Immature natural killer cell (primary cell): Measurements from ENCODE around the gene GGTA1. TPM values are rescaled to one million over a fixed set of nuclear protein-coding genes. Genes with fewer than 3 reads are reported as not detected.
"Not testable (repeated sequence)": the region's sequence is repeated elsewhere in the genome, so short reads cannot be mapped to it uniquely, and the experiment has no call there.

Experiments used
- DNase-seq, 3 donors: peaks; one replicate each; pipeline ENCODE4 v3.0.0; 2022; ENCODE audit warnings: mixed read lengths in 1 of 3
- H3K27ac Mint-ChIP-seq, 6 donors: one replicate each; pipeline ENCODE4 v1.8.0; 2020; ENCODE audit warnings: mixed read lengths in 6 of 6, mild to moderate bottlenecking in 5 of 6, inconsistent platforms in 4 of 6, moderate library complexity in 3 of 6
- H3K27me3 Mint-ChIP-seq, 3 donors: one replicate each; pipeline ENCODE4 v1.8.0; 2020 to 2021; ENCODE audit warnings: low read depth in 3 of 3, mild to moderate bottlenecking in 3 of 3, mixed read lengths in 3 of 3, moderate library complexity in 3 of 3, inconsistent platforms in 1 of 3
- H3K36me3 Mint-ChIP-seq, 3 donors: one replicate each; pipeline ENCODE4 v1.8.0; 2020; ENCODE audit warnings: mixed read lengths in 3 of 3, inconsistent platforms in 2 of 3, mild to moderate bottlenecking in 2 of 3
- H3K4me1 Mint-ChIP-seq, 2 donors: one replicate each; pipeline ENCODE4 v1.8.0; 2020; ENCODE audit warnings: inconsistent platforms in 2 of 2, mild to moderate bottlenecking in 2 of 2, mixed read lengths in 2 of 2, moderate library complexity in 1 of 2
- H3K4me3 Mint-ChIP-seq, 5 donors: one replicate each; pipeline ENCODE4 v1.8.0; 2020; ENCODE audit warnings: mild to moderate bottlenecking in 5 of 5, mixed read lengths in 5 of 5, inconsistent platforms in 3 of 5, moderate library complexity in 3 of 5
- H3K9me3 Mint-ChIP-seq, 6 donors: one replicate each; pipeline ENCODE4 v1.8.0; 2020; ENCODE audit warnings: mild to moderate bottlenecking in 6 of 6, mixed read lengths in 6 of 6, inconsistent platforms in 4 of 6, moderate library complexity in 3 of 6
- polyA plus RNA-seq, 3 donors: library from polyadenylated mRNA; unstranded; fragments of 300-500 nt; fragmentation: Illumina TruSeq; gene quantifications; one replicate each; pipeline ENCODE4 v1.2.3, GENCODE V29; 2021

Gene GGTA1
- polyA plus RNA-seq, 3 donors from 2014 or later = 0.26 to 1.3 TPM; not detected in 1

- peaks cover 0 to 13% (median 6%) of the 10 kb centered on the region in 3 donors for H3K27me3 Mint-ChIP-seq
- H3K9me3 Mint-ChIP-seq = no peaks in the 10 kb centered on the region
- H3K36me3 Mint-ChIP-seq = no peaks in the 10 kb centered on the region
- no peak overlapping the region for H3K4me3 Mint-ChIP-seq
- DNase-seq = no peak
- no peak overlapping the region for H3K27ac Mint-ChIP-seq
- no peaks in the 10 kb centered on the region for H3K4me1 Mint-ChIP-seq
Observed at GRCh38 chr9:121463026-121463807, 36.4 kb downstream of the GGTA1 start.

DNA sequence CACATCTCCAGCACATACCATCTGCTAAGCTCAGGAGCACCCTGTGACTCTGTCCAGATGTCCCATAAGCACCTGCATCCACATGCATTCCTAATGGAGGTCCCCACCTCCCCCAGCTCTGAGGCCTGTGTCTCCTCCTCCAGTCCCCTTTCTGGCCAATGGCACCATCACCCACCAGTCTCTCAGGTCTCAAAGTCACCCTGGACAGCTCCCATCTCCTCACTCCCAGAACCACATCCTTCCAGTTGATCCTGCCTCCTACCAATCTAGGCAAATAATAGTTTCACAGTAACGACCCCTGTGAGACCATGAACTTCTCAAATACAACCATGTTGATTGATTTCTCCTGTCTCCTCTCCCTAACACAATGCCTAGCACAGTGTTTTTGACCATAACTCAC is 40.1 kb downstream of the GGTA1 start:
- no peak overlapping the region for H3K27ac Mint-ChIP-seq
- H3K36me3 Mint-ChIP-seq = no peaks in the 10 kb centered on the region
- no peak overlapping the region for H3K4me3 Mint-ChIP-seq
- no peak for DNase-seq
- no peaks in the 10 kb centered on the region for H3K9me3 Mint-ChIP-seq
- peaks cover 2 to 14% of the 10 kb centered on the region in 2 donors for H3K4me1 Mint-ChIP-seq
- H3K27me3 Mint-ChIP-seq = peaks cover 1 to 9% (median 4%) of the 10 kb centered on the region in 3 donors

DNA sequence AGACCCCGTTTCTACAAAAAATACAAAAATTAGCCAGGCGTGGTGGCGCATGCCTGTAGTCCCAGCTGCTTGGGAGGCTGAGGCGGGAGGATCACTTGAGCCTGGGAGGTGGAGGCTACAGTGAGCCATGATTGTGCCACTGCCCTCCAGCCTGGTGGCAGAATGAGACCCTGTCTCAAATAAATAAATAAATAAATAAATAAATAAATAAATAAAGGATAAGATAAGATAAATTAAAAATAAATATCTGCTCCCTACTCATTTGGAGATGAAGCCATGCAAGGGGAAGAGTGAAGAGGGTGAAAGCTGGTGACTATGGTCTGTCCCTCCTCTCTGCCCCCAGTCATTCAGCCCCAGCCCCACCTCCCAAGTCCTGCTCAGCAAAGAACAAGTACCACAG is 41.2 kb downstream of the GGTA1 start:
- not testable (repeated sequence) for H3K27ac Mint-ChIP-seq, DNase-seq, H3K36me3 Mint-ChIP-seq, H3K9me3 Mint-ChIP-seq, H3K4me3 Mint-ChIP-seq
- Mint-ChIP-seq H3K4me1 (peaks cover 2 to 14% of the 10 kb centered on the region in 2 donors), H3K27me3 (peaks cover 1 to 14% (median 2%) of the 10 kb centered on the region in 3 donors)

DNA sequence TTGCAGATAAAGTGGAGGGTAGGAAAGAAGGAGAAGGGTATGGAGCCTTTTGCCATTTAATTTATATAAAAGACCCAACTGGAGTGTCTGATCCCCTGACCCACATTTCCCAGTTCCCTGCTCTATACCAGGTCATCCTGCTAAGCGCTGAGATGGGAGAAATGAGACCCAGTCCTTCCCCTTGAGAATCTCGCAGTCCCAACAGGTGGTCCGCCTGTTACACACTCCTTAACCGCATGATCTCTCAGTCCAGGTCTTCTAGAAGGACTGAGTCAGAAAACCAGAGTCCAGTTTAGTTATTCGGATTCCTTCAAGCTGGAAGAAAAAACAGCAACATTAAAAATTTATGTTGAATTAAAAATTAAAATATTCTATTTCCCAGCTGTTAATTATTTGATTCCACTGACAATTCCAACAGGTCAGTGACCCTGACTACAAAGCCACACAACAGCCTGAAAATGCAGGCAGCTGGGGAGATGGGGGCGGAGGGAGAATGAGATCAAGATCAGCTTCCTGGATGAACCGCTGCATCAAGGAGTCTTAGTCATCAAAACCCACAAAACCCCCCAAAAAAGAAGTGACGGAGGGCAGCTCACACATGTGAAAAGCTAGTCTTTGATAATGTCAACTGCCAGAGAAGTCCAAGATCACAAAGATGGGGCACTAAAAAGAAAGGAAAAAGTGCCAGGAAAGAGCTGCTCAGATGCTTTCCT is 44.0 kb downstream of the GGTA1 start:
- Mint-ChIP-seq H3K4me1 (peaks cover 2 to 25% of the 10 kb centered on the region in 2 donors), H3K36me3 (no peaks in the 10 kb centered on the region), H3K27ac (no peak overlapping the region), H3K4me3 (peak overlapping the region in 1 of 5 donors; percentile 20), H3K9me3 (no peaks in the 10 kb centered on the region), H3K27me3 (peaks cover 1 to 15% (median 2%) of the 10 kb centered on the region in 3 donors)
- peak; percentile 6 to 12 (median 11) for DNase-seq

GRCh38 chr9:121454972-121455371 is 44.7 kb downstream of the GGTA1 start:
- H3K9me3 Mint-ChIP-seq = no peaks in the 10 kb centered on the region
- H3K27me3 Mint-ChIP-seq = peaks cover 1 to 11% (median 2%) of the 10 kb centered on the region in 3 donors
- peak overlapping the region in 1 of 5 donors; percentile 10 for H3K4me3 Mint-ChIP-seq
- H3K36me3 Mint-ChIP-seq = no peaks in the 10 kb centered on the region
- DNase-seq = no peak
- H3K4me1 Mint-ChIP-seq = peaks cover 2 to 25% of the 10 kb centered on the region in 2 donors
- peak overlapping the region in 1 of 6 donors; percentile 35 for H3K27ac Mint-ChIP-seq

DNA sequence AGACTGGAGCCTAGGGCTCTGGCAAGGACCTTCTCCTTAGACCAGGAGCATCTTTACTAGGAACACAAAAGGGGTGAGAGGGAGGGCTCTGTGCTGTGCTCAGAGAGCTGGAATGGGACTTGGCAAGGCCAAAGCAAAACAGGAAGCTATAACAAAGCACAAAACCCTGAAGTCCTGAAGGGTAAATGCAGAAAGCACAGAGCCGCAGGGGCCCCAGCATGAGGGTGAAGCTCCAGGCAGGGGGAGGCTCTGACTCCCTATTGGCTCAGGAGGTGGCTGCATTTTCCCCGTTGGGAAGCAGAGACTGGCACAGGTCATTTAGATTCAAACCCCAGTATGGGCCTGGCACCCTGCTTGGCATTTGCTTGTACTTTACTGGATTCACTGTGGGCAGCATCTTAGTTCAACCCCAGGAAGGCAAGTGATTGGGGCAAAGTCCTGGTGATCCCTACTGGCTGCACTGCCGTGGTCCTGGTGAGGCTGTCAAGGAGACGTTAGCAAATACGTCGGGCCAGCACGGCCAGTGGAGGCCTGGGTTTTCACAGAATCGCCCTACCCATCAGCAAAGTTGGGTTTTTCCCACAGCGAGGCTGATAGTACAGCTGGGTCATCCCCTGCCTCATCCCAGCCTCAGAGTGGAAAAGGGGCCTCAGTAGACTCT is 46.3 kb downstream of the GGTA1 start:
- H3K27ac Mint-ChIP-seq = no peak overlapping the region
- H3K27me3 Mint-ChIP-seq = peaks cover 1 to 9% (median 2%) of the 10 kb centered on the region in 3 donors
- no peaks in the 10 kb centered on the region for H3K36me3 Mint-ChIP-seq
- H3K4me3 Mint-ChIP-seq = no peak overlapping the region
- peaks cover 2 to 25% of the 10 kb centered on the region in 2 donors for H3K4me1 Mint-ChIP-seq
- DNase-seq = no peak
- H3K9me3 Mint-ChIP-seq = no peaks in the 10 kb centered on the region

DNA sequence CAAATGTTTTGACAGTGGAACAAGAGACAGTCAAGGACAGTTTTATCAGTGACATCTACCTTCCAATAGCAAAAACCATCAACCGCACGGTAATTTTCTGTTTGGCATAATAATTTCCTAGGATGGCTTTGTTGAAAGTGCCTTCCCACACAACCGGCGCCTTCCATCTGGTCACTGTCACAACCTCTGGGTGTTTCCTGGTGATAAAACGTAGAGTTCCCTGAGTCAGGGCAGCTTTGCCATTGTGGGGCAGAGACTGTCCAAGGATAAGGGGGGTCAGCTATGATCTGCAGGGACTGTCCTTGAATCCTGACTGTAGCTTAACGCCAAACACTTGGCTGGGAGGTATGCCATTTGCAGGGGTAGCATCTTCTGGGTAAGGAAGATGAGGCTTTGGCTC is 47.6 kb downstream of the GGTA1 start:
- no peaks in the 10 kb centered on the region for H3K9me3 Mint-ChIP-seq
- H3K27ac Mint-ChIP-seq = no peak overlapping the region
- H3K4me1 Mint-ChIP-seq = peaks cover 8 to 33% of the 10 kb centered on the region in 2 donors
- DNase-seq = no peak
- no peaks in the 10 kb centered on the region for H3K36me3 Mint-ChIP-seq
- peaks cover 1 to 9% (median 2%) of the 10 kb centered on the region in 3 donors for H3K27me3 Mint-ChIP-seq
- H3K4me3 Mint-ChIP-seq = no peak overlapping the region

DNA sequence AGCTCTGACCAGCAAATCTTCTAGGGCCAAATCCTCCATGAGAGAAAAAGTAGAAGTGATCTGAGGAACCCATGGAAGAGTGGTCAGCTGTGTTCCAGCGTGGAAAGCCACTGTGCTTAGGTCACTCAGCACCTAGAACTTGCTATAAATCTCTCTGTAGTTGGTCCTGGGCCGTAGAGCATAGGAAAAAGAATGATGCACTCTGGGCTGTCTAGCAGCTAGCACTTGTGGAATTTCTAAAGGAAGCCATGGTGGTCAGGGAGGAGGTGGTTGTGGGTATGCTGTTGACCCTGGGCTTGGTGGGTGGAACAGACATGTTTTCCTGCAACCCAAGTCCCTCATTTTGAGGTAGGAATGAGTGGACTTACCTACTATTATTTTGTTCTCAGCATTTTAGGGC is 48.1 kb downstream of the GGTA1 start:
- Mint-ChIP-seq H3K9me3 (no peaks in the 10 kb centered on the region), H3K27ac (no peak overlapping the region), H3K36me3 (no peaks in the 10 kb centered on the region), H3K4me1 (peaks cover 8 to 33% of the 10 kb centered on the region in 2 donors), H3K4me3 (no peak overlapping the region), H3K27me3 (peaks cover 1 to 9% (median 2%) of the 10 kb centered on the region in 3 donors)
- no peak for DNase-seq

DNA sequence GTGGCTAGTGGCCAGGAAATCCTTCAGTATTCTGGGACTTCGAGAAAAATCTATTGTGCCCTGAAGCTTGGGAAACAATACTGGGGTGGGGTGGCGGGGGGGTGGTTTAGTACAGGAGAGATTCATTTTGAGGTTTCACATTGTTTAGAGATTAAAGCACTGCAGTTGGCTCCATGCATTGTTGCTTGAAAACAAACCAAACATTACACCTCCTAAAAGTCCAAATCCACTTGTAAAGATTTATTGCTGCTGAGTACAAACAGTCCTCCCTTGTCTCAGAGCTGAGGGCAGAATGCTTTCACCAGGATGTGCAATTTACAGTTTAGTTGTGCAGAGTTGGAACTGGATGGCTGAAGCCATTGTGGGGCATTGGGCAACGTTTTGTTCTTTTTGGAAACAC is 49.4 kb downstream of the GGTA1 start:
- peaks cover 5 to 23% of the 10 kb centered on the region in 2 donors for H3K4me1 Mint-ChIP-seq
- no peak overlapping the region for H3K4me3 Mint-ChIP-seq
- H3K27me3 Mint-ChIP-seq = peaks cover 1 to 12% (median 2%) of the 10 kb centered on the region in 3 donors

GRCh38 chr9:121449786-121450185 is 49.9 kb downstream of the GGTA1 start:
- no peak overlapping the region for H3K4me3 Mint-ChIP-seq

More for the DNA sequence above, 49.4 kb downstream of the GGTA1 start:
- Mint-ChIP-seq H3K9me3 (no peaks in the 10 kb centered on the region), H3K36me3 (no peaks in the 10 kb centered on the region), H3K27ac (no peak overlapping the region)
- no peak for DNase-seq

GRCh38 chr9:121447321-121447834 is 52.3 kb downstream of the GGTA1 start:
- no peak overlapping the region for H3K27ac Mint-ChIP-seq
- no peak for DNase-seq
- H3K27me3 Mint-ChIP-seq = peaks cover 0 to 4% (median 1%) of the 10 kb centered on the region in 3 donors
- peaks cover 5 to 19% of the 10 kb centered on the region in 2 donors for H3K4me1 Mint-ChIP-seq
- no peak overlapping the region for H3K4me3 Mint-ChIP-seq
- no peaks in the 10 kb centered on the region for H3K36me3 Mint-ChIP-seq
- no peaks in the 10 kb centered on the region for H3K9me3 Mint-ChIP-seq

More at GRCh38 chr9:121449786-121450185, 49.9 kb downstream of the GGTA1 start:
- Mint-ChIP-seq H3K27me3 (peaks cover 1 to 13% (median 2%) of the 10 kb centered on the region in 3 donors), H3K4me1 (peaks cover 5 to 20% of the 10 kb centered on the region in 2 donors), H3K9me3 (no peaks in the 10 kb centered on the region), H3K27ac (no peak overlapping the region), H3K36me3 (no peaks in the 10 kb centered on the region)
- no peak for DNase-seq

DNA sequence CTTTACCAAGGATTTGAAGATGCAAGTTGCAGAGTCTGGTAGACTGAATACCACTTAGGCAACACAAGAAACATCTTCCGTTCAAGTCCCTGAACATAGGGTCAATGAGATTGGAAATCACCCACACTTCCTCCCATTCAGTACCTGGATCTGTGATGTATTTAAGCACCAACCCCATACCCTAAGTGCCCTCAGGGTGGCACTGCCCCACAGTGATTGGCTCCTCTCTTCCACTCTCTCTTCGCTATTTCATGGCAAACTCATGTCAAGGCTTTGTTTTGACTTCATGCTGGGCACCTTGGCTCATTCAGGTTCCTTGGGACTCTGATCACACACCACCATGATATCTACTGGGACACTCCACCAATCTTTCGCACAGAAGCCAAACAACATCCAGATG is 53.7 kb downstream of the GGTA1 start:
- H3K4me1 Mint-ChIP-seq = peaks cover 5 to 8% of the 10 kb centered on the region in 2 donors
- H3K9me3 Mint-ChIP-seq = no peaks in the 10 kb centered on the region
- no peak overlapping the region for H3K4me3 Mint-ChIP-seq
- no peak overlapping the region for H3K27ac Mint-ChIP-seq
- H3K27me3 Mint-ChIP-seq = peaks cover 1 to 4% (median 3%) of the 10 kb centered on the region in 3 donors
- DNase-seq = no peak
- no peaks in the 10 kb centered on the region for H3K36me3 Mint-ChIP-seq

DNA sequence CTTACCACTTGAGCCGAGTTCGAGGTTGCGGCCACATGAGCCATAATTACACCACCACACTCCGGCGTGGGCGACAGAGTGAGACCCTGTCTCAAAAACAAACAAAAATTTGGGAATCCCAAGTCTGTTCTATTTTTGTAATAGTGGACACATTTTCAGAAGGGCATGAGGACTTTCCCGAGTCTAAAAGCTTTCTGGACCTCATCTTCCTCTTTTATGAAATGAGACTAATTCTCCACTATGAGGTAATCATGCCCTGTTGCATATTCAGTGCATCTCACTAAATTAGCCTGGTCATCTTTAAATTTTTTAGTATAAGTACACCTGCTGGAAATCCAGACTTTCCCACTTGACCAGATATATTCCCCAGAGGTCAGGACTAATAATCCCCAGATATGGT is 55.7 kb downstream of the GGTA1 start:
- Mint-ChIP-seq H3K9me3 (no peaks in the 10 kb centered on the region), H3K27ac (no peak overlapping the region), H3K36me3 (no peaks in the 10 kb centered on the region), H3K27me3 (peaks cover 1 to 7% (median 3%) of the 10 kb centered on the region in 3 donors), H3K4me1 (peaks cover 5 to 8% of the 10 kb centered on the region in 2 donors), H3K4me3 (no peak overlapping the region)
- DNase-seq = no peak
